NCI-H510A treated with DMSO at 0.1 percent for 48 hours (cell line): Measurements from ENCODE around the gene SESTD1.

Source experiments
- DNase-seq: peaks from one replicate; lab custom pipeline; 2025; lab: John Stamatoyannopoulos, UW

The SESTD1 gene

GRCh38 chr2:179191110-179191509 is 73.5 kb downstream of the SESTD1 start:
- DNase-seq, result no peak

DNA sequence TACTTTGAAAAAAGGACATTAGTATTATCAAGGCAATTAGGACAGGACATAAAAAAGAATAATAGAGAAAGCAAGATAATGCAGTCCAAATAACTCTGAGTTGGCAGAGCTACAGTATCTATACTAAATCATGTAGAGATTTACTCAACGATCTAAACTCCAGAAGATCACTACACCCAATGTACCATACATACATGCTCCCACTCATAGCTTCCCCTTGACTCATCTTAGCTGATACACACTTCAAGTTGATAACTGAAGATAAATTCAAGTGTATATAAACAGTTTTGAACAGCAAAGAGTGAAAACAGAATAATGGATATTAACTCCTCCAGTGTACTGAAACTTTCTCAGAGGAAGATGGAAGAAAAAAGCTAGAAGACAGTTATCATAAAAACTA is 78.5 kb downstream of the SESTD1 start:
- peak; percentile 21 for DNase-seq

DNA sequence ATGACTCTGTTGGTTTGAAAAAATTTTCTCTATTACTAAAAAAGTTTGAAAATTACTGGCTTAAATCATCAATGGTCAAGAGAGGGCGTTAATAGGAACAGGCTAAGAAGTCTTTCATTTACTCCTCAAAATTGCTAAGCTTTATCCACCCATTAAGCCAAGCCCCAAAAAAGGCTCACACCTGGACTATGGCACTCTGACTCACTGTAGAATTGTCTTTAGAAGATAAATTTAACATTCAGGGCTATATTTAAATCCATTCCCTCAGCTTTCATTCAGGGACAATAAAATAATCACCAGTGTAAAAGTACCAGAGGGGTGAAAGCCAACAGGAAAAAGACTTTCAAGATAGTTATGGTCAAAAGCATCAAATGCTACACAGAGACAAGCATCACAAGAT is 80.0 kb downstream of the SESTD1 start:
- no peak for DNase-seq

GRCh38 chr2:179181002-179181401 is 83.6 kb downstream of the SESTD1 start:
- DNase-seq, result no peak

- DNase-seq, result no peak
These were observed 84.4 kb downstream of the SESTD1 start for GRCh38 chr2:179180242-179180641.

DNA sequence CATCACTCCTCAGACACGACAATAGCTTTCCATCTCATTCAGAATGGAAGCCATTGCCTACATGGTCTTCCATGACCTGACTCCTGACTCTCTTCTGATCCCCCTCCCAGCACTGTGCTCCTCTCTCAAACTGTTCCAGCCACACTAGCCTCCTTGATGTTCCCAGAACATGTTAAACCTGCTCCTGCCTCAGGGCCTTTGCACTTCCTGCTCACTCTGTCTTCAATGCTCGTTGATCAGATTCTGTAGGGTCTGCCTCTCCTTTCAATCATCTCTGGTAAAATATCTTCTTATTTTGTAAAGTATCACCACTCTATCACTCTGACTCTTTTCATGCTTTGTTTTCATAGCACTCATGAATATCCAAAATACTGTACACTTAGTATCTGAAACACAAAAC is 84.9 kb downstream of the SESTD1 start:
- DNase-seq, result no peak

- DNase-seq, result peak; percentile 49
These were observed 86.9 kb downstream of the SESTD1 start for GRCh38 chr2:179177694-179178093.

DNA sequence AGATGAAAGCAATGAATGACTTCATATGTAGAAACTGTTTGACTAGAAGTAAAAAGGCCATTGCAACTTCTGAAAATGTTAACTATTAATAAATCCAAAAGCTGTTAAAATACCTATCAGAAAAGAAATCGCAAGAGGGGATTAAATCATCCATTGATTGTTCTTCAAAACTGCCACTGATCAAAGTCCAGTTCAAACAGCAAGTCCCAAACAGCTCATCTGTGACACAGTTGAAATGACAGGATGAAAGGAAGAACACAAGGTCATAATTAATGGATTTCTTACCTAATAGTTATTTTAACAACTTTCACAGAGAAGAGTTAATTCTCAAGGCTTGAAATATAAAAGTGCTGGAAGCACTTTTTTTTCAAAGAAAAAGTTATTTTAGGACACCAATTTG is 90.4 kb downstream of the SESTD1 start:
- no peak for DNase-seq

GRCh38 chr2:179172894-179173293 is 91.7 kb downstream of the SESTD1 start:
- DNase-seq, result peak; percentile 54

DNA sequence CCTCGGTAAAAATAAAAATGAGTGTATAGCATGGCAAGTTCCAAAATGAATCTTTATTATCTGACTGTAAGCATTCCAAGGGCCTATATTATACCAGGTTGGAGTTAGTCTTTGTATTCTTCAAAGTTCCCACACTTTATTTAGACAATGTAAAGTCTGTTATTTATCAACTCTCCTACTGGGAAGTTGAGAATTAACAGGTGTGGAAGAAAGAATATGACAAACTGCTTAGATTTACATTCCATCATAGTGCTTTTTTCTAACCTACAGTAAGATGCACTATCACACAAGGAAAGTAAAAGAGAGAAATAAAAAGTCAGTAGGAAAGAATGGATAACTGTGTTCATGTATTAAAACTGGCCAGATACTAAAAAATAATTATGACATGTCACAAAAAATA is 93.3 kb downstream of the SESTD1 start:
- DNase-seq, result no peak

DNA sequence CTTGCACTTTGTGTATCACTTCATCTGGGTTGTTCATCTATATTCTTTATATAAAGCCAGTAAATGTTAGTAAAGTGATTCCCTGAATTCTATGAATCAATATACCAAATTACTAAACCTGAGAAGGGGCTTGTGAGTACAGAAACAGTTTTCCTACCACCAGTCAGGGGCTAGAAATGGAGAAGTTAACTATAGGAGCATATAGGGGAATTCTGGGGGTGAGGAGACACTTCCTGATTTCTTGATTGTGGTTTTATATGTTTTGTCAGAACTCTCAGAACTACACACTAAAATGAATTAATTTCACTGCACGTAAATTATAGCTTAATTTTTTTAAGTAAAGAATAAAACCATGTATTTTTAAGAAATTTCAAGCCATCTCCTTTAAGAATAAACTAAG is 93.7 kb downstream of the SESTD1 start:
- DNase-seq, result no peak

GRCh38 chr2:179165356-179166000 is 99.2 kb downstream of the SESTD1 start:
- DNase-seq, result no peak

GRCh38 chr2:179141206-179141605 is 123.4 kb downstream of the SESTD1 start:
- no peak for DNase-seq

DNA sequence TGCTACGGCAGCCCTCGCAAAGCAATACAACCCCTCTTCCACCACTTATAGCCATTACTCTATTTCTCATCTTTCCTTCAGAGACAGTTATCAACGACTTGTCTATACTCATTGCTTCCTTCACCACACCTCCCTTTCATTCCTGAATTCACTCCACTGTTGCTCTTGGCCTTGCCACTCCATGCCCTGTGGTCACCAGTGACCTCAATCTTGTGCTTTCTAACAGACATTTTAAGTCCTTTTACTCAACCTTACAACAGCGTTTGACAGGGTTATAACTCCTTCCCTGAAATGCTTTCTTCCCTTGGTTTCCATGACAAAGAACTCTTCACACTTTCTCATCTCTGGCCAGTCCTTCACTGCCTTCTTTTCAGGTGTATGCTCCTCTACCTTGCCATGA is 124.1 kb downstream of the SESTD1 start:
- no peak for DNase-seq

DNA sequence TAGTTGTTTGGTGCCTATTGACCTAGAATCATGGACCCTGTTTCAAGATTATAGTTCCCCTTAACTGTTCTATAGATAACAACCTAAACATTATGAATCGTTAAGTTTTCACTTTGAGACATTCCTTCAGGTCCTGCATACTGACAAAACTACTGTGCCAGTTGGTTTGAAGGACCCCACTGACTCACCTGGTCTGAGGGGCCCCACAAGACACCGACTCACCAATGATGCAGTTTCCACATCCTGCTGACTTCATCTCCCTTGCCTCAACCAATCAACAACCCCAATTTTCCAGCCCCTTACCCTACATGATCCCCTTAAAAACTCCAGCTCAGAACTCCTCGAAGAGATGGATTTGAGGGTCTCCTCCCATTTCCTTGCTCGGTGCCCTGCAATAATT is 125.1 kb downstream of the SESTD1 start:
- DNase-seq, result no peak

DNA sequence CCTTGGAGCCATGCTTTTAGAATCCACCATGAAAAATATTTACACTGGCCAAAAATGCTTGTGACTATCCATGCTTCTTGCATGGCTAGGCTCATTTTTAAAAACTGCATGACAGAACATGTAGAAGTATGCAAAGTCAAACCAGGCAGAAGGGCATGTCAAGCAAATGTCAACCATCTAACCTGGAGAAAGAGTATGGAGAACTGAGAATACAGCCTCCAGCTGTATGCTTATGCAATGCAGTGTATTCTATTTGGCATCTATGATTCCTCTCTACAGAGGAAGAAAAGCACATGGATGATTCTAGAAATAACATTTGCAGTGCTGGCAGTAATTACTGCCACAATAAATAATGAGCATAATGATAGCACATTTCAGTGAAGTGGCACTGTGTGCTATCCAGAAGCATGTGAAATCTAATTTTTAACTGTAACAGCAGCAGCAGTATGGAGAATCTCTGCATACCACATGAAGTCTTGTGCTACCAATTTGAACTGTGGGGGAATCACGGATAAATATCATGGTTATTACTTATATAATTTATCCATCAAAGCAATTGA is 127.4 kb downstream of the SESTD1 start:
- DNase-seq, result no peak

DNA sequence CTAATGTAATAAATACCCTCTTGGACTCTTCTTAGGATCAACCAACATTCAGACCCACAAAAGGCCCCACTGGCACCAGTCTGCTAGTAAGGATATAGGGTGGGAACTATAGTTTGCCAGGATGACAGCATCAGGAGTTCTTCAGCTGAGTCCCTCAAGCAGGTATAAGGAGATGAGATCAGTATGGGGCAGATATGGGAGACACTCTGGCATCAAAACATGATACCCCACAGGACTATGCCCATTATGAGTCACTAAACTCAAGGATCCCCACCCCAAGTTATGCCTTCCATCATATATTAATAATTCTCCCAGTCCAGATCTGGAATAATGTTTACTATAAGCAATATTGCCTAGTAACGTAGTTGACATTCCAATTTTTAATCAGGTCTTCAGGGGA is 131.6 kb downstream of the SESTD1 start:
- DNase-seq, result no peak

DNA sequence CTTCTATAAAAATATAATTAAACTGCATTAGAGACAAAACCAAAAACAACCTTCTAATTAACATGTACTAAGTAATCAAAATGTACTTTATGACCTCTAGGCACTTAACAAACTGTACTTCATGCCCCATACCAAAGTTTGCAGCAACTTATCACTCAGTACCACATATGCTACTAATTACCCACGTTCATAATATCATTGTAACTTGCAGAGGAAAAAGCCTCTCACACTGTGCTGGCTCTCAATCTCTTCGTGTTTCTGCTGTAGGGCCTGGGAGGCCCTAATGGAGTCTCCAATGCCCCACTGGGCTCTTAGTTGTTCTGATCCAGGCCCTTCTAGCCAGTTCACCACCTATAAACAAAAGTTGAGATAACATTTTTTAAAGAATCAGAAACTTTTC is 132.6 kb downstream of the SESTD1 start:
- no peak for DNase-seq

DNA sequence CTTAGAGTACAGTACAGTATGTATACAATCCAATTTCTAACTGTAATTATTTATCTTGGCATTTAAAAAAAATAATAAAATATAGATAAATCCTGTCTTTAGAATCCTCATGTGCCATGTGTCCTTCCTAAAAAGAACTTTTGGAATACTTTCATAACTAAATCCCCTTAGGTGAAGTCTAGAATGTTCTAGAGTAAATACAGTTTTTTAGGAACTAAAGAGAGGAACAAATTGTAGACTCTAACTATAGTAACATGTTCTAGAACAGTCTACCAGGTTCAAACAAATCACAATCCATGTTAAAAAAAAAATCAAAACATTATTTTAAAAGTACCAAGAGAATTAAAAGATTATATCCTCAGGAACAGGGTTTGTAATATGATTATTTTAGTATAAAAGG is 134.1 kb downstream of the SESTD1 start:
- DNase-seq, result no peak

DNA sequence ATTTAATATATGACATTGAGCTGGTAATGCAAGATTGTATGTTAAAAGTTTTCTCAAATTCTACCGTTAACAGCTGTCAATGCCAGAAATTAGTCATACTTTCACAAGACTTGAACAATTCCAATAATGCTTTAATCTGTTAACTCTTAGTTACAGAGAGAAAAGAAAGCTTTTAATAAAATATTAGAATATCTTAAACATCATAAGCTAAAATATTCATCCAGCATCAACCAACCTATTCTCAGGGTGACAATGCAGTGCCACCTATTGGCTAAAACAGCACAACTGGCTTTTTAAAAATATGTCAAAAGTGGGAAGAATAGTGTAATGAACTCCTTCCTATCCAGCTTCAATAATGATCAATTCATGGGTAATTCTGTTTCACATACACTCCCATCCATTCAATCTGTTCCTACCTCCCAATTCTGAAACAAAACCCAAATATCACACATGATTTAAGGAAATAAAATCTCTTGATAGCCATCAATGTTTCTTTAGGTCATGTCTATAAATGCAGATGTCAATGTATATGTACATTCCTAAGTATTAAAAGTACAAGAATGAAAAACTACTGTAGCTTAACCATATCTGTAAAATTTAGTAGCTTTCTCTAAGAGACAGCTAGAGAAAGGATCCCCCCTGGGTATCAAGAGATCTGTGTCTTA is 134.9 kb downstream of the SESTD1 start:
- no peak for DNase-seq

DNA sequence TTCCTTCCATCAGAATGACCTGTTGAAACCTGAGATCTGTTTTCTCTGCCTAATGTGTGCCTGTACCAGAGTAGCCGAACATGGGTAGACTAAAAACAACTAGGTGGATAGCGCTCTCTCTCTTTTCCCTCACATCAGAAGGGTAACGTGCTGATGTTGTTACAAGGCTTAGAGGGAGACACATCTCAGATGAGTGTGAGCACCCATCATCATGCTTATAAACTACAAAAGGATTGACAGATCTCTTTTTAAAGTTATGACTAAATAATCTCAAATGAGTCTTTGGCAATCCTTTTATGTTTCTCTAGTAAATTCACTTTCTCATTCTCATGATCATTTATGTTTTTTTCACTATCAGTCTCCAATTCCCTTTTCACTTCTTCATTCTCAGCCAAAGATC is 139.2 kb downstream of the SESTD1 start:
- DNase-seq, result no peak

DNA sequence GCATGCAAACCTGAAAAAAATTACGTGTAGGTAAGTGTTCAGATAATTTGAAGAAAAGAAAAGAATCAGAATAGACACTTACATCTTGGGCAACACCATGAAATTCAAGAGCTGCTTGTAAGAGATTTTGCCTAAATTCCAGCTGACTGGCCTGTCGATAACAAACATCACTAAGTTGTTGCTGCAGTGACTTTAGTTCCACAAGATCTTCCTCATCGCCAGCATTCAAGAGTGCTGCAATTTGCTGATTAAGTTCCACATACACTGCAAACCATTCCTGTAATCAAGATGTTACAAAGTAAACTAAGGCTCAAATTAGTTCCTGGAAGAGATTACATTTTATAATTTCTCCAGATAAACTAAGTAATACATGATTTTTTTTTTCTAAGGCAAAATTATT is 140.3 kb downstream of the SESTD1 start:
- no peak for DNase-seq

GRCh38 chr2:179123272-179123662 is 141.4 kb downstream of the SESTD1 start:
- no peak for DNase-seq

DNA sequence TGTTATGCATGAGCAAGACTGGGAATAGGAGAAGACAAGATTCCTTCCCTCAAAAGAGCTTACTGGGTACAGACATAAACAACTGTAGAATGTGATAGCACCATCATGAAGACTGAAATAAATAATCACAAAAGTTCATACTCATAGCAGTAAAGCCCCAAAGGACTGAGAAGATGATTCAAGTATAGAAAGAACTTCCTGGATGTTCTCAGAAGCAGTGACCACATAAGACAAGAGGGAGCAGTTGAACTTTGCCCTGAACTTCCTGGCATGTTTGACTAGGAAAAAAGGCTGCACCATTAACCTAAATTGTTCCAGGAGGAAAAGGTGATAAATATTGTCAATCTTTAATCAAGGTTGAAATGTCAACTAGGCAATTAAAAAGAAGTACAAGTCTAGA is 156.9 kb downstream of the SESTD1 start:
- no peak for DNase-seq
